Measurements from ENCODE around the gene SEMA3C.

Gene SEMA3C

GRCh38 chr7:80891259-80891544 lies 27.6 kb downstream of the SEMA3C start:
- H3F3A ChIP-seq (ENCODE audit: control insufficient read depth, insufficient read depth), result no peaks in the 10 kb centered on the region
- no peaks in the 10 kb centered on the region for H3K9me3 ChIP-seq (ENCODE audit: control insufficient read depth, insufficient read depth, low read length)
- H3K4me3 ChIP-seq (ENCODE audit: low read length), result no peak overlapping the region
- no peaks in the 10 kb centered on the region for H3K4me1 ChIP-seq (ENCODE audit: control insufficient read depth, low read length)
- H3K36me3 ChIP-seq (ENCODE audit: control insufficient read depth, low read length), result no peaks in the 10 kb centered on the region
- H3K27me3 ChIP-seq (ENCODE audit: control insufficient read depth, low read length), result no peaks in the 10 kb centered on the region
- no peaks in the 10 kb centered on the region; the same call in 1 of the 2 replicates for H3K9me2 ChIP-seq (replicated peaks; ENCODE audit: control insufficient read depth, low read length)
- H3K27ac ChIP-seq (ENCODE audit: low read depth, low read length), result no peak overlapping the region
- no peaks in the 10 kb centered on the region for H4K20me1 ChIP-seq (ENCODE audit: control insufficient read depth, insufficient read depth, low read depth, low read length)
- no peak overlapping the region for H3K4me2 ChIP-seq (ENCODE audit: low read length)
- H3K79me2 ChIP-seq (ENCODE audit: control insufficient read depth, low read length), result no peaks in the 10 kb centered on the region
- TF ChIP-seq CTCF (IDR thresholded peaks at IDR 0.05; ENCODE audit: low read depth, low read length, poor library complexity, severe bottlenecking) (no peak), EZH2phosphoT487 (IDR thresholded peaks at IDR 0.05; ENCODE audit: borderline replicate concordance, low read length) (no peak)

GRCh38 chr7:80890426-80891258 lies 28.2 kb downstream of the SEMA3C start:
- Histone ChIP-seq H3K4me3 (ENCODE audit: low read length) (no peak overlapping the region), H3K79me2 (ENCODE audit: control insufficient read depth, low read length) (no peaks in the 10 kb centered on the region), H3K9me2 (replicated peaks; ENCODE audit: control insufficient read depth, low read length) (no peaks in the 10 kb centered on the region; the same call in 1 of the 2 replicates), H3K36me3 (ENCODE audit: control insufficient read depth, low read length) (no peaks in the 10 kb centered on the region), H4K20me1 (ENCODE audit: control insufficient read depth, insufficient read depth, low read depth, low read length) (no peaks in the 10 kb centered on the region), H3K27me3 (ENCODE audit: control insufficient read depth, low read length) (no peaks in the 10 kb centered on the region), H3K4me2 (ENCODE audit: low read length) (no peak overlapping the region), H3K4me1 (ENCODE audit: control insufficient read depth, low read length) (no peaks in the 10 kb centered on the region), H3K27ac (ENCODE audit: low read depth, low read length) (no peak overlapping the region), H3F3A (ENCODE audit: control insufficient read depth, insufficient read depth) (no peaks in the 10 kb centered on the region), H3K9me3 (ENCODE audit: control insufficient read depth, insufficient read depth, low read length) (no peaks in the 10 kb centered on the region)
- TF ChIP-seq EZH2phosphoT487 (IDR thresholded peaks at IDR 0.05; ENCODE audit: borderline replicate concordance, low read length) (no peak), CTCF (IDR thresholded peaks at IDR 0.05; ENCODE audit: low read depth, low read length, poor library complexity, severe bottlenecking) (no peak)

- H3K27me3 ChIP-seq (ENCODE audit: control insufficient read depth, low read length), result no peaks in the 10 kb centered on the region
- H3K4me1 ChIP-seq (ENCODE audit: control insufficient read depth, low read length), result no peaks in the 10 kb centered on the region
- H3K27ac ChIP-seq (ENCODE audit: low read depth, low read length), result no peak overlapping the region
- H3K4me3 ChIP-seq (ENCODE audit: low read length), result no peak overlapping the region
- no peaks in the 10 kb centered on the region for H3K36me3 ChIP-seq (ENCODE audit: control insufficient read depth, low read length)
- no peak for TF ChIP-seq CTCF (IDR thresholded peaks at IDR 0.05; ENCODE audit: low read depth, low read length, poor library complexity, severe bottlenecking)
- TF ChIP-seq EZH2phosphoT487 (IDR thresholded peaks at IDR 0.05; ENCODE audit: borderline replicate concordance, low read length), result no peak
- H3K9me3 ChIP-seq (ENCODE audit: control insufficient read depth, insufficient read depth, low read length), result no peaks in the 10 kb centered on the region
- H4K20me1 ChIP-seq (ENCODE audit: control insufficient read depth, insufficient read depth, low read depth, low read length), result no peaks in the 10 kb centered on the region
- H3K79me2 ChIP-seq (ENCODE audit: control insufficient read depth, low read length), result no peaks in the 10 kb centered on the region
- no peak overlapping the region for H3K4me2 ChIP-seq (ENCODE audit: low read length)
- no peaks in the 10 kb centered on the region; the same call in 1 of the 2 replicates for H3K9me2 ChIP-seq (replicated peaks; ENCODE audit: control insufficient read depth, low read length)
- H3F3A ChIP-seq (ENCODE audit: control insufficient read depth, insufficient read depth), result no peaks in the 10 kb centered on the region
Observed at GRCh38 chr7:80889525-80889924, 29.3 kb downstream of the SEMA3C start.

All from DOHH2 (cell line).